GM18519 (cell line): ENCODE results near the gene CNGB1.
"Not testable (repeated sequence)": the region's sequence is repeated elsewhere in the genome, so short reads cannot be mapped to it uniquely, and the experiment has no call there.

Source experiments
- ATAC-seq: cut with Tn5 transposase; IDR thresholded peaks from one replicate; pipeline ENCODE4 v1.9.1; 2021; ENCODE audit warnings: mild to moderate bottlenecking, moderate library complexity; ENCODE audit not compliant: unreplicated experiment, low FRiP score

The CNGB1 gene

GRCh38 chr16:57914244-57915173 is 56.4 kb downstream of the CNGB1 start:
- no peak for ATAC-seq

DNA sequence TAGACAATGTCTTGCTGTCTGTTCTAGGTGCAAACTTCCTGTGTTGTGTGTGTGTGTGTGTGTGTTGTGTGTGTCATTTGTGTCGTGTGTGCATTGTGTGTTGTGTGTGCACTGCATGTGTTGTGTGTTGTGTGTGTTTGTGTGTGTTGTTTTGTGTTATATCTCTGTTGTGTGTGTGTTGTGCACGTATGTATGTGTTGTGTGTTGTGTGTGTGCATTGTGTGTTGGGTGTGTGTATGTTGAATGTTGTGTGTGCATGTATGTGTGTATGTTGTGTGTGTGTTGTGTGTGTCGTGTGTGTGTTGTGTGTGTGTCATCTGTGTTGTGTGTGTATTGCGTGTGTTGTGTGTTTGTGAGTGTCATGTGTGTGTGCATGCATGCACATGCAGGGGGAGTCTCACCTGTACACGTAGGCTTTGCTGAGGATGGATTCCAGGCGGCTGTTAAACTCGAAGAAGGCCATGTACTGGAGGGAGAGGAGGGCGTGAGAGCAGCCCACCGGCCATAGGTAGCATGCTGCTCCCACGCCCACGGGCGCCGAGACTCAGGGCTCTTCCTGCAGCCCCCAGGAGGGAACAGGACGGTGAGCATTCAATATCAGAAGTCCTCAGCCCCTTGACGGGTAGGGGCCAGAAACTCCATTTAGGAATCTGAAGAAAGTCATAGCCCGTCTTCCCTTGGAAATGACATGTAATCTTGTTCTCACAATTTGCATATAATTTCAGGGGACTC is 58.2 kb downstream of the CNGB1 start:
- ATAC-seq = no peak

- no peak for ATAC-seq
Measured at GRCh38 chr16:57911743-57912142, 59.2 kb downstream of the CNGB1 start.

- no peak for ATAC-seq
Measured at GRCh38 chr16:57910696-57911095, 60.2 kb downstream of the CNGB1 start.

GRCh38 chr16:57908409-57908987 is 62.4 kb downstream of the CNGB1 start:
- no peak for ATAC-seq

- ATAC-seq = no peak
Measured at GRCh38 chr16:57906382-57907316, 64.3 kb downstream of the CNGB1 start.

GRCh38 chr16:57904101-57904500 is 66.8 kb downstream of the CNGB1 start:
- no peak for ATAC-seq

DNA sequence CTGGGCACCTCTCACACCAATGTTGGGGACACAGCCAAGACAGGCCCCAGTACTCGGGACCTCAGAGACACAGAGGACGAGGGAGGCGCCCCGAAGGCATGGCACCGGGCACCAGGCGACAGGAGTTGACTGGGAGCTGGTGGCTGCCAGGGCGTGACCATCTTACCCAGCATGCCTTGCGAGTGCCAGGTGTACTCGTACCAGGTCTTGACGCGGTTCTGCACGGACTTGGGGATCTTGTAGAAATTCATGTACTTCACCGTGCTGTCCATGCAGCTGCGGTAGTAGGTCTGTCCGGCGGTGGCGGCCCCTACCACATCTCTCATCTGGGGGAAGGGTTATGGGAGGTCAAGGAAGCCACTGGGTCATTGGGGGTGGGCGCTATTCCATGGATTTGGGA is 67.3 kb downstream of the CNGB1 start:
- ATAC-seq = no peak

- ATAC-seq = no peak
Measured at GRCh38 chr16:57901480-57902069, 69.4 kb downstream of the CNGB1 start.

DNA sequence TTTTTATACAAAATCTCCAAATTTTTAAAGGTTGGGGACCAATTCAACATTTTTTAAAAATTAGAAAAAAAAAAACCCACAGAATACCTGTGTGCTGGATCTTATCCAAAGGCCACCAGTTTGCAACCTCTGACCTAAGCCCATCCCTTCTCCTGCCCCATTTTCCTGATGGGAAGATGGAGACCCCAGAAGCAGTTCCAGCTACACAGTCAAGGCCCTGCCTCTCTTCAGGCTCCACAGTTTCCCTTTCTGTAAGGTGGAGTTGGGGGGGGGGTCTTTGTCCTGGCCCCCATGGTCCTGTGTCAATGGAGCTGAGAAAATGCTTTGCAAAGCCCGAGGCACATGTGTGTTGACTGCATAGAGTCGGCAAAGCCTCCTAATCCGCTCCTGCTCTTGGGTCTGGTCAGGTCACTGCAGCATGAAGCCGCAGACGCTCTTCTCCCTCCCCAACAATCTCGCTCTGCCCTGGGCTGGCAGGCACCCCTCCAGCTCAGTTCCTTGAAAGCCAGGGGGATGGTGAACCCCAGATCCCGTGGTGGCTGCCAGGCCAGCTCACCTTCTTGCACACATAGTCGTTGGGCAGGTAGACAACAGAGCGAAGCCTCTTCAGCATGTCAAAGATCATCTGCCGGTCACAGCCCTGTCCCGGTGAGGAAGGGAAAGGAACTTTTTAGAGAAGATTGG is 70.0 kb downstream of the CNGB1 start:
- ATAC-seq = no peak

DNA sequence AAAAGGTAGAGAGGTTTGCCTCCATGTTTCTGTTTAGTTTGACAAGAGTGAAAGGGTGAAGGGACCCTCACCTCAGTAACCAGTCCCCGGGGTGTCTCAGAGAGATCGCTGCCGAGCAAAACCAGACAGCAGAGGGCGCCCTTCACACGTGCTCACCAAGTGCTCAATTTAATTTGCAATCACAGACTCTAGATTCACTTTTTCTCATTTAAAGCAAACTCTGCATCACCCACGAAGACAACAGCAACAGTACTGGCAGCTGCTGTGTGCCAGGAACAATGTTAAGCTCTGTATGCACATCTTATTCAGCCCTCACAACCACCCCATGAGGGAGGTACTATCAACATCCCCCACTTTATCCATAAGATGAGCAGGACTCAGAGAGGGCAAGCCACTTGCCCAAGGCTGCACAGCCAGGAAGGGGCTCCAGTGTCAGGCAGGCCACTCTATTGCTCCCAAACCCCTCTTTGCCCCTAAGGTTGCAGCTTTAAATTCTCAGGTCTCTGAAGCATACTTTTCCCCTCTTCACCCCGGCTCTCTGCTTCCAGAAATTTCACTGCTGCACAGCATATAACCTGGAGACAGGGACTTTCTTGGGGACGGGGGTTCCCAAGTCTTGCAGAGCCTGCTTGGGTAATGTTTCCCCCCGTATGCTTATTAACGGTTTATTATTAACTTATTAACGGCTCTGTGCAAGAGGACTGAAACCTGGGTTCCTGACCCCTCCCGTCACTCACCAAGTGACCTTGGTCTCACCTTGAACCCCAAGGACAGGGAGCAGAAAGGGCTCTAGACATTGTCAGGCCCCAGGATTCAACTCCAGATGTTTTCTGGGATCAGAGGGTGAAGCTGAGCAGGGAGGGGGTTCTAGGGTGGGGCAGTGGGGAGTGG is 70.9 kb downstream of the CNGB1 start:
- ATAC-seq = no peak

- ATAC-seq = no peak
Measured at GRCh38 chr16:57898961-57899360, 72.0 kb downstream of the CNGB1 start.

- no peak for ATAC-seq
Measured at GRCh38 chr16:57897996-57898395, 72.9 kb downstream of the CNGB1 start.

DNA sequence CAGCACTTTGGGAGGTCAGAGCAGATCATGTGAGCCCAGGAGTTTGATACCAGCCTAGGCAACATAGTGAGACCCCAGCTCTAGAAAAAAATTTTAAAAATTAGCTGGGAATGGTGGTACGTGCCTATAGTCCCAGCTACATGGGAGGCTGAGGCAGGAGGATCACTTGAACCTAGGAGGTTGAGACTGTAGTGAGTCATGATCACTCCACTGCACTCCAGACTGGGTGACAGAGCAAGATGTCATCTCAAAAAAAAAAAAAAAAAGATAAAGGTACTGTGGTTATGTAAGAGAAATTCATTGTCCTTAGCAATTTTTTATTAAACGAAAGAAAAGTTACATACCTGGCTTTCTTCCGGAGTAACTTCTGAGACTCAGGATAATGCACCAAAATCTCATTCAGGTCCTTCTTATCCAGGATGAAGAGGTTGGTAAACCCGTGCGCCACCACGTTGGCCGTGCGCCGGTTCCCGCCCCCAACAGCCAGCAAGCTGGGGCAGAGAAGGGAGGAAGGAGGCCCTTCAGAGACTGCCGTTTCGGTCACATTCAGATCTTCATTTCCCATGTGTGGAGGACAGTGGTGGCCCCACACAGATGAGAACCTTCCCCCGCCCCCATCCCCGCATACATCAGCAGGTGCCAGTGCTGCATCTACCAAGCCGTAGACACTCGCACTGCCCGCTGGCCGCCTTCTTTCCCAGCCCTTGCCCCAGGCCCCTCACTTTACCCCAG is 73.7 kb downstream of the CNGB1 start:
- ATAC-seq = no peak

GRCh38 chr16:57895081-57895547 is 75.8 kb downstream of the CNGB1 start:
- not testable (repeated sequence) for ATAC-seq

DNA sequence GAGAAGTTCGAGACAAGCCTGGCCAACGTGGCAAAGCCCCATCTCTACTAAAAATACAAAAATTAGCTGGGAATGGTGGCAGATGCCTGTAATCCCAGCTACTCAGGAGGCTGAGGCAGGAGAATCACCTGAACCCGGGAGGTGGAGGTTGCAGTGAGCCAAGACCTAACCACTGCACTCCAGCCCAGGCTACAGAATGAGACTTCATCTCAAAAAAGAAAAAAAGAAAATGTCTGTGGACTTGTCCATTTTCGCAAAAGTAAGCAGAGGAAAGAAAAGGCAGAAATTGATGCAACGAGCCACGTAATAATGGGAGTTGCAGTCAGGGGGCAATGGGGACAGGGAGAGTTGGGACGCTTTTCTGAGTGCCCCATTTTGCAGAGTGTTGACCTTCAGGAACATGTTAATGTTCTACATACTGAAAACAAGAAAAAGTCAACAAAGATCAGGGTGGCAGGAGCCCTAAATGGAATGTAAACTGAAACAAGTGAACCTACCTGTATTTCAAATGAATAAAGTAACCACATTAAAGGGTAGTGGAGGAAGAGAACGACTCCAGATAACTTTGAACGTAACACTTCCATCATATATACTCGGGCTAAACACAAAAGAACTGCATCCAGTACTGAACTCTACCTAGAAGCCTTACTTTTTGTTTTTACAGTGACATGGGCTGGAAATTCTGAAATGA is 76.4 kb downstream of the CNGB1 start:
- ATAC-seq = no peak
